GM13976 (cell line): ENCODE measurements around the gene ODAD2.

Source experiments
- DNase-seq: peaks from one replicate; pipeline ENCODE4 v3.0.0; 2012; ENCODE audit warnings: low spot score
- in situ Hi-C: fragments of 300-500 bp; cut with MboI; formaldehyde crosslinking; loops from one replicate; pipeline ENCODE4 v1.12.0; 2022; ENCODE audit warnings: low sequenced_read_pairs, mixed read lengths, inconsistent platforms; ENCODE audit not compliant: unreplicated experiment
- TF ChIP-seq, protein P1 (sequence below): IDR thresholded peaks from 2 replicates; pipeline ENCODE4 v1.5.1; 2012; ENCODE audit warnings: borderline replicate concordance, mild to moderate bottlenecking; ENCODE audit not compliant: insufficient read depth; ENCODE audit errors: extremely low read depth, missing control alignments, control extremely low read depth

ODAD2 gene

DNA sequence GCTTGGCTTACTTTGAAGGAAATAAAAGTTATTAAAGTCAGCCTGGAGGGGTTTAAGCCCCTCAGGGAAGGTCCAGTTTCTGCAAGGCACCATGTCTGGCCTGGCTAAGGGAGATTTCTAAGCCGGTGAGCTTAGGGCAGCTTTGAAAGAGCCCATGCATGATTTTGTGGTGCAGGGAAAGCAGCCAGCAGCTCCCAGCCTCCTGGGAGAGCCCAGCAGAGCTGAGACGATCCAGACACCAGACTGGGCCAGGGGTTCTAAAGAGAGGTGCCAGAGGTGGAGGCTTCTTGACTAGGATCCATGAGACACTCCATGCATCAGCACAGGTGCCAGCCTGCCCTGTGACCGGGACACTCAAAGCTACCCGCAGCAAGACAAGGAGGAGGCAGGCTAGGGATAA lies 193.7 kb downstream of the ODAD2 start:
- no peak for DNase-seq
- TF ChIP-seq, protein P1, sequence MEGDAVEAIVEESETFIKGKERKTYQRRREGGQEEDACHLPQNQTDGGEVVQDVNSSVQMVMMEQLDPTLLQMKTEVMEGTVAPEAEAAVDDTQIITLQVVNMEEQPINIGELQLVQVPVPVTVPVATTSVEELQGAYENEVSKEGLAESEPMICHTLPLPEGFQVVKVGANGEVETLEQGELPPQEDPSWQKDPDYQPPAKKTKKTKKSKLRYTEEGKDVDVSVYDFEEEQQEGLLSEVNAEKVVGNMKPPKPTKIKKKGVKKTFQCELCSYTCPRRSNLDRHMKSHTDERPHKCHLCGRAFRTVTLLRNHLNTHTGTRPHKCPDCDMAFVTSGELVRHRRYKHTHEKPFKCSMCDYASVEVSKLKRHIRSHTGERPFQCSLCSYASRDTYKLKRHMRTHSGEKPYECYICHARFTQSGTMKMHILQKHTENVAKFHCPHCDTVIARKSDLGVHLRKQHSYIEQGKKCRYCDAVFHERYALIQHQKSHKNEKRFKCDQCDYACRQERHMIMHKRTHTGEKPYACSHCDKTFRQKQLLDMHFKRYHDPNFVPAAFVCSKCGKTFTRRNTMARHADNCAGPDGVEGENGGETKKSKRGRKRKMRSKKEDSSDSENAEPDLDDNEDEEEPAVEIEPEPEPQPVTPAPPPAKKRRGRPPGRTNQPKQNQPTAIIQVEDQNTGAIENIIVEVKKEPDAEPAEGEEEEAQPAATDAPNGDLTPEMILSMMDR = no peak
- in situ Hi-C loops = no loop called here

- in situ Hi-C loops = no loop called here
- TF ChIP-seq, protein P1 = no peak
- DNase-seq = no peak
These were observed 194.7 kb downstream of the ODAD2 start for GRCh38 chr10:27804136-27804535.

DNA sequence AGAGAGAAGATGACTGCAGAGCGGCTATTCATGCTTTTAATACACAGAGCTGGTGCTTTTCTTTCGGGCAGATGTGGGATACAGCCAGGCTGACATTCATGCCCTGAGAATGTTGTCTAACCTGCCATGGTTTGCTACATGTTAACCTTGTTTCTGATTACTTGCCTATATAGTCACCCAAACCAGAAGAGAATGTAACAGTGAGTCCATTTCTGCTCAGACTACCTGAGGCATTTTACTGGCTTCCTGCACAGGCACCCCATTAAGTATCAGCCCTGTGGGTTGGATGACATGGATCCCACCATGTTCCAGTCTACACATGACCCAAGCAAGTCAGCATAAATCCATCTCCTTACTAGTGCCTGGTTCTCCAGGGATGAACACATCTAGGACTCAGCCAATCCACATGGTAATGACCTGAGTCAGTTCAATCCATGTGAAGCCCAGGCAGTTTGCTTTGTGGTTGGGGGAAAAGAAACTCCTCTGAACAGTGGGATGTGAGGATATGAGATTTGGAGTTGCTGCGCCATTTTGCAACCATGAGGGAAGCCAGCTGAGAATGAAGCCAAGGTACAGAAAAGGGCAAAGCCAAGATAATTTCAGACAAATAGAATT lies 197.6 kb downstream of the ODAD2 start:
- DNase-seq = no peak
- in situ Hi-C loops = no loop called here
- TF ChIP-seq, protein P1 = no peak

- DNase-seq = no peak
- TF ChIP-seq, protein P1 = no peak
- in situ Hi-C loops = no loop called here
These were observed 199.8 kb downstream of the ODAD2 start for GRCh38 chr10:27799046-27799445.

DNA sequence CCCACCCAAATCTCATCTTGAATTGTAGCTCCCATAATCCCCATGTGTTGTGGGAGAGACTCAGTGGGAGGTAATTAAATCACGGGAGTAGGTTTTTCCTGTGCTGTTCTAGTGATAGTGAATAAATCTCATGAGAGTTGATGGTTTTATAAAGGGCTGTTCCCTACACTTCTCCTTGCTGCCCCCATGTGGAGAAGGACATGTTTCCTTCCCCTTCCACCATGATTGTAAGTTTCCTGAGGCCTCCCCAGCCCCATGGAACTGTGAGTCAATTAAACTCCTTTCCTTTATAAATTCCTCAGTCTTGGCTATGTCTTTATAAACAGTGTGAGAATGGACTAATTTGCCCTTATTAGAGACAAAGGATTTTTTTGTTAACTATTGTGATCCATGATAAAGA lies 204.7 kb downstream of the ODAD2 start:
- TF ChIP-seq, protein P1 = no peak
- in situ Hi-C loops = no loop called here
- no peak for DNase-seq

- in situ Hi-C loops = no loop called here
- DNase-seq = no peak
- TF ChIP-seq, protein P1 = no peak
These were observed 206.7 kb downstream of the ODAD2 start for GRCh38 chr10:27792216-27792615.

- in situ Hi-C loops = no loop called here
- TF ChIP-seq, protein P1 = no peak
These were observed 214.6 kb downstream of the ODAD2 start for GRCh38 chr10:27784272-27784671.

More at GRCh38 chr10:27784272-27784671, 214.6 kb downstream of the ODAD2 start:
- DNase-seq = no peak
